ENCODE results near the gene AFG3L2. TPM values are rescaled to one million over a fixed set of nuclear protein-coding genes. Genes with fewer than 3 reads are reported as not detected.

Gene AFG3L2
- total RNA-seq, 1 experiment from 2014 or later, result 73.5 TPM

- no peak overlapping the region for H3K23ac ChIP-seq (ENCODE audit: insufficient read length, low read depth, low read length)
- WGBS (ENCODE audit: extremely low coverage, insufficient read length, low lambda C conversion rate), result no CpG with 5 or more reads among the region's 9 CpGs
- H3K4ac ChIP-seq (ENCODE audit: low read depth, low read length), result no peak overlapping the region
- Mint-ChIP-seq H3K27me3 (ENCODE audit: low read depth) (peaks cover 1% of the 10 kb centered on the region; the same call in 1 of the 2 replicates), H3K36me3 (ENCODE audit: insufficient read depth in 1 of 3, low read depth in 3 of 3) (no peaks in the 10 kb centered on the region), H3K9me3 (no peaks in the 10 kb centered on the region; a peak in 1 of 5 replicates), H3K4me1 (peaks cover 22 to 23% of the 10 kb centered on the region in 2 experiments), H3K4me3 (peak overlapping the region in 1 of 2 experiments; percentile 1; a peak in 2 of 5 replicates), H3K27ac (no peak overlapping the region)
- H2BK20ac ChIP-seq (ENCODE audit: low read depth, low read length, poor library complexity, severe bottlenecking), result no peak overlapping the region
- H3K79me1 ChIP-seq (ENCODE audit: insufficient read depth, low read depth, low read length, poor library complexity, severe bottlenecking), result no peaks in the 10 kb centered on the region
- no peaks in the 10 kb centered on the region for H3K27me3 ChIP-seq (ENCODE audit: insufficient read depth, low read length)
- H2AK5ac ChIP-seq (ENCODE audit: insufficient read length, low read length), result no peak overlapping the region
- no peak for DNase-seq
- H3K23me2 ChIP-seq (ENCODE audit: insufficient read length, low read depth, low read length, poor library complexity, severe bottlenecking), result no peaks in the 10 kb centered on the region
- no peak overlapping the region for H3K9ac ChIP-seq (ENCODE audit: extremely low read depth, insufficient read length, low read length)
- H4K91ac ChIP-seq (ENCODE audit: insufficient read length, low read depth, low read length), result no peak overlapping the region
- TF ChIP-seq CTCF (conservative IDR thresholded peaks at IDR 0.05), result no peak
- no peak overlapping the region for H4K8ac ChIP-seq (replicated peaks; ENCODE audit: insufficient read length, low read depth, low read length)
- H3K18ac ChIP-seq (ENCODE audit: insufficient read length, low read depth, low read length), result no peak overlapping the region
- H3K4me1 ChIP-seq (ENCODE audit: insufficient read depth, low read length), result no peaks in the 10 kb centered on the region; the same call in 1 of the 2 replicates
- H3K4me2 ChIP-seq (ENCODE audit: insufficient read depth, insufficient read length, low read length), result no peak overlapping the region
- no peak overlapping the region for H4K5ac ChIP-seq (ENCODE audit: insufficient read length, low read depth, low read length)
- H3K79me2 ChIP-seq (ENCODE audit: insufficient read depth, low read length), result no peaks in the 10 kb centered on the region
- no peak overlapping the region for H3K56ac ChIP-seq (ENCODE audit: insufficient read length, low read depth, low read length)
- H2BK12ac ChIP-seq (ENCODE audit: insufficient read length, low read depth, low read length), result no peak overlapping the region
- H3K9me3 ChIP-seq (ENCODE audit: control insufficient read depth, low read depth, low read length), result no peaks in the 10 kb centered on the region
- H3T11ph ChIP-seq (ENCODE audit: low read length), result no peak overlapping the region
- no peaks in the 10 kb centered on the region for H4K20me1 ChIP-seq (ENCODE audit: control insufficient read depth, insufficient read depth, insufficient read length)
- H3K14ac ChIP-seq (ENCODE audit: insufficient read depth, low read length), result no peak overlapping the region
- H2AFZ ChIP-seq (ENCODE audit: low read length), result no peak overlapping the region
- H3K27ac ChIP-seq (ENCODE audit: insufficient read length, low read depth, low read length), result no peak overlapping the region
- no peak overlapping the region for H2BK15ac ChIP-seq (ENCODE audit: low read depth, low read length)
- no peak overlapping the region for H2BK120ac ChIP-seq (ENCODE audit: low read depth, low read length, poor library complexity, severe bottlenecking)
- H2BK5ac ChIP-seq (ENCODE audit: insufficient read length, low read length), result no peak overlapping the region
Observed at GRCh38 chr18:12397254-12397653, 20.2 kb upstream of the AFG3L2 start.
